ENCODE measurements around the gene PPP1R15B. TPM values are rescaled to one million over a fixed set of nuclear protein-coding genes. Genes with fewer than 3 reads are reported as not detected.
A peak's percentile ranks its signal among the peaks of the same experiment; 100 is the strongest.

PPP1R15B gene
- total RNA-seq, 2 donors from 2014 or later = 93.1 to 98.6 TPM

- no peak for ATAC-seq
- no peak for DNase-seq (ENCODE audit: low spot score)
- Mint-ChIP-seq H3K27ac (peak overlapping the region in 1 of 2 donors; percentile 21), H3K4me3 (no peak overlapping the region), H3K36me3 (peaks cover 5% of the 10 kb centered on the region), H3K27me3 (no peaks in the 10 kb centered on the region), H3K4me1 (ENCODE audit: low read depth in 2 of 2) (peaks cover 32 to 38% of the 10 kb centered on the region in 2 donors), H3K9me3 (no peaks in the 10 kb centered on the region)
Observed at GRCh38 chr1:204421441-204421840, 9.8 kb upstream of the PPP1R15B start.

DNA sequence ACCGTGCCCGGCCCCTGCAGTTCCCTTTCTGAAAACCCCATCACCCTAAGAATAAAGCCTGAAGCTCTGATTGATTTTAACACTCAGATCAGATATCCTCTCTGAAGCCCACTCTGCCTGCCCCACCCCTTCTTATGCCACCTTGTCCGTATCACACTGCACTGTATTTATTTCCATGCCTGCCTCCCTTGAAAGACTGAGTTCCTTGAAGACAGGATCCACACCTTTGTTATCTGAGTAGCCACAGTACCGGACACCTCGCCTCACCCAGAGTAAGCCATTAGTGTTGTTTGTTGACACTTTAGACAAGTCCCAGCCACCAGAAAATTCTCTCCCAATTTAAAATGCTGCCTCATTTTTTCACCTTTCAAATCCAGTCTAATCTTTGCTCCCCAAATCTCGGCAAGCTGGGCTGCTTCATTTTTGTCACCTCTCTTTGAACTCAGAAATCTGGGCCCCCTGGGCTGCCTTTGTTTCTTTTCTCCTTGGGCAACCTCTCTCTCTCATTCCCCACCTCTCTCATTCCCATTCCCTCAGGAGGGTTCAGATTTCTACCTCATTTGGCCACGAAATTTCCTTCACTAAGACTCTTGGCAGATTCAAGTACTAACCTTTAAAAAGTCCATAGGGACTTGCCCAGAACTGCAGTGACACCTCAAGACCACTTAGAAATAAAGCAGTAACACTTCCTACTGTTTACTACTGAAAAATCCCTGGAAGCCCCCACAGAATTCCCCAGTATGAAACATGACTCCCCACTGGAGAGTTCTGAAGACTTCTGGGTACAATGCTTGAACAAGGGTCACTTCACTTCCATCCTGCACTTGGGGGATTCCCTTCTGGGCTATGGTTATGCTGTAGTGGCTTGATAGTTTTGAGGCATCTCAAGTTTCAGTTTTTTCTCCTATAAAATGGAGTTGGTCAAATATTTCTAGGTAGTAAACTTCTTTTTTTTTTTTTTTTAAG is 8.7 kb upstream of the PPP1R15B start:
- no peaks in the 10 kb centered on the region for H3K9me3 Mint-ChIP-seq
- peak overlapping the region; percentile 53 for H3K4me3 Mint-ChIP-seq
- H3K4me1 Mint-ChIP-seq (ENCODE audit: low read depth in 2 of 2) = peaks cover 34 to 44% of the 10 kb centered on the region in 2 donors
- H3K27me3 Mint-ChIP-seq = no peaks in the 10 kb centered on the region
- peaks cover 5% of the 10 kb centered on the region for H3K36me3 Mint-ChIP-seq
- DNase-seq (ENCODE audit: low spot score) (no peak), ATAC-seq (peak; percentile 32 to 76)
- peak overlapping the region; percentile 71 to 80 for H3K27ac Mint-ChIP-seq

DNA sequence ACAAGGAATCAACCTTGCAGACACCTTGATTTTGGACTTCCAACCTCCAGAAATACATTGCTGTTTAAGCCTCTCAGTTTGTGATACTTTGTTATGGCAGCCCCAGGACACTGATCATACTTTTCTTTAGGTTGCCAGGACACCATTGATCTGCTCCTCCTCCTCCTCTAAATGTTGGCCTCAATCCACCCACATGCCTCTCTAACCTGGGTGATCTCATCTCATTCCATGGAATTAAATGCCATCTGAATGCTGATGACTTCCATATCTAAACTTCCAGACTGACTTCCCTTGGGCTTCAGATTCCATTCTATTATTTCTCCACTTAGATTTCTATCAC is 7.4 kb upstream of the PPP1R15B start:
- H3K4me3 Mint-ChIP-seq = peak overlapping the region; percentile 21
- H3K36me3 Mint-ChIP-seq = peaks cover 5% of the 10 kb centered on the region
- H3K27ac Mint-ChIP-seq = peak overlapping the region; percentile 71 to 80
- H3K9me3 Mint-ChIP-seq = no peaks in the 10 kb centered on the region
- H3K27me3 Mint-ChIP-seq = no peaks in the 10 kb centered on the region
- peaks cover 40 to 44% of the 10 kb centered on the region in 2 donors for H3K4me1 Mint-ChIP-seq (ENCODE audit: low read depth in 2 of 2)
- DNase-seq (ENCODE audit: low spot score) (no peak), ATAC-seq (no peak)

DNA sequence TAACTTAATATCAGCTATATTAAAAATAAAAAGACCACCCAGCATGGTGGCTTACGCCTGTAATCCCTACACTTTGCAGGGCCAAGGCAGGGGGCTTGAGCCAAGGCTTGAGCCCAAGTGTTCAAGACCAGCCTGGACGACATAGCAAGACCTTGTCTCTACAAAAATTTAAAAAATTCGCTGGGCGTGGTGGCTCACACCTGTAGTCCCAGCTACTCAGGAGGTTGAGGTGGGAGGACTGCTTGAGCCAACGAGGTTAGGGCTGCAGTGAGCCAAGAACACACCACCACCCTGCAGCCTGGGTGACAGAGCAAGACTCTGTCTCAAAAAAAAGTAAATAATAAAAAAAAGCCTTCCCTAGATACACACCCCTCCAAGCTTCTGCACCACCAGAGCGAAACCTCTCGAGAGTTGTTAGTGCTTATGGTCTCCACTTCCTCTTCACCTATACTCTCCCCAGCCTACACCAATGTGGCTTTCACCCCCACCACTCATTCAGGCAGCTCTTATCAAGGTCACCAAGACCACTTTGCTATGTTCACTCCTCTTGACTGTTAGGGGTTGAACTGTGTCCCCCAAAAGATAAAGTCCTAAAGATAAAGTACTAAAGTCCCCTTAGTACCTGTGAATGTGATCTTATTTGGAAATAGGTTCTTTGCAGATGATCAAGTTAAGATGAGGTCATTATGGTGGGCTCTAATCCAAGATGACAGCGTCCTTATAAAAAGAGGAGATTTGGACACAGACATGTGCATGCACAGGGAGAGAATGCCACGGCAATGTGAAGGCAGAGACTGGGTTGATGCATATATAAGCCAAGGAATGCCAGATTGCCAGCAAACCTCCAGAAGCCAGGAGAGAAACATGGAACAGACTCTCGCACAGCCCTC is 6.8 kb upstream of the PPP1R15B start:
- DNase-seq (ENCODE audit: low spot score) = no peak
- H3K27ac Mint-ChIP-seq = peak overlapping the region; percentile 80
- no peaks in the 10 kb centered on the region for H3K27me3 Mint-ChIP-seq
- H3K9me3 Mint-ChIP-seq = no peaks in the 10 kb centered on the region
- H3K36me3 Mint-ChIP-seq = peaks cover 5% of the 10 kb centered on the region
- peaks cover 41 to 44% of the 10 kb centered on the region in 2 donors for H3K4me1 Mint-ChIP-seq (ENCODE audit: low read depth in 2 of 2)
- H3K4me3 Mint-ChIP-seq = peak overlapping the region; percentile 83
- no peak for ATAC-seq

DNA sequence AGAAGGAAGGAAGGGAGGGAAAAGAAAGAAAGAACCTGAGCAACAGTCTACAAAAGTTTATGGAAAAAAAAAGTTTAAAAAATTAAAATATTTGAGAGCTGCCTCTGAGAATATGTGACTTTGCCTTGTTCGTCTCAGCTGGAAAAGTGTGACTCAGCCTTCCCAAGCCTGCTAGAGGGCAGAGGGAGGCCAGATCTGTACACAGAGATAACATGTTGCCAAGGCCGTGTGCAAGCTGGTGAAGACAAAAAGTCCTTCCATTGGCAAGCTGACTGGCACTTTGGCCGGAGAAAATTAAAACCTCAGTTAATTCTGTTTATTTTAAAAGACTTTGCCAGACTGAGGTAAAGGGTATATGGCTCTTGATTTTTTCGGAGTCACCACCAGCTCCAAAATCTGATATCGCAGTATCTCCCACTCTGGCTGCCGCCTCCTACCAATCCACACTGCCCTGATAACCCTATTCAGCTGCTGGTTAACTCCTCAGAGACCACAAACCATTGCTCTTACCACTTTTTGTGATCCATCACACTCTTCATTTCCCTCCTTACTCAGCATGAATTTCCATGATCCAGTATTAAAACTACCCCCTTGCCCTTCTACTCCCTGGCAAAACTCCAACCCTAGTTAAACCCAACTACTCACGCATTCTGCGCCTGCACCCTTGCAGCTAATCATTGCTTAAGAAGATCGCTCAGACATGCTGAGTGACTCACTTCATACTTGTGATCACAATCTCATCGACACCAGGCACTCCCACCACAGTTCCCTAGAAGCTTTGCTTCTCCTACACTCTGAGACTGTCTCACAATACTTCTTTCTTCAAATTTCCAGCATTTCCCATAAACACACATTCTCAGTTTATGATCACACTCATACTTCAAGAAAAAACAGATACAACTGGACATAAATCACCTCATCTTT is 5.7 kb upstream of the PPP1R15B start:
- Mint-ChIP-seq H3K9me3 (no peaks in the 10 kb centered on the region), H3K36me3 (peaks cover 5% of the 10 kb centered on the region), H3K27ac (peak overlapping the region; percentile 80), H3K4me3 (peak overlapping the region; percentile 83), H3K27me3 (no peaks in the 10 kb centered on the region), H3K4me1 (ENCODE audit: low read depth in 2 of 2) (peaks cover 44 to 49% of the 10 kb centered on the region in 2 donors)
- peak; percentile 89 to 91 for ATAC-seq
- DNase-seq (ENCODE audit: low spot score) = peak; percentile 74

DNA sequence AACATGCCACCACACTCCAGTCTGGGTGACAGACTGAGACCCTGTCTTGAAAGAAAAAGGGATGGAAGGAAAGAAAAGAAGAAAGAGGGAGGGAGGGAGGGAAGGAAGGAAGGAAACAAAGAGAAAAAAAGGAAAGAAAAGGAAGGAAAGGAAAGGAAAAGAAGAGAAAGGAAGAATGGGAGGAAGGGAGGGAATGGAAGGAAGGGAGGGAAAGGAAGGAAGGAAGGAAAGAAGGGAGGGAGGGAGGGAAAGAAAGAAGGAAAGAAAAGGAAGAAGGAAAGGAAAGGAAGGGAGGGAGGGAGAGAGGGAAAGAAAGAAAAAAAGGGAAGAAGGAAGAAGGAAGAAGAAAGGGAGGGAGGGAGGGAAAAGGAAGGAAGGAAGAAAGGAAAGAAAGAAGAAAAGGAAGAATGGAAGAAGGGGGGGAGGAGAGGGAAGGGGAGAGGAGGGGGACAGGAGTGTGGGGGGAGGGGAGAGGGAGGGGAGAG is 5.0 kb upstream of the PPP1R15B start:
- peak overlapping the region; percentile 80 for H3K27ac Mint-ChIP-seq
- H3K4me3 Mint-ChIP-seq = peak overlapping the region; percentile 51
- ATAC-seq = no peak
- peaks cover 44 to 49% of the 10 kb centered on the region in 2 donors for H3K4me1 Mint-ChIP-seq (ENCODE audit: low read depth in 2 of 2)
- peaks cover 5% of the 10 kb centered on the region for H3K36me3 Mint-ChIP-seq
- H3K9me3 Mint-ChIP-seq = no peaks in the 10 kb centered on the region
- H3K27me3 Mint-ChIP-seq = no peaks in the 10 kb centered on the region
- no peak for DNase-seq (ENCODE audit: low spot score)

GRCh38 chr1:204415351-204415750 is 3.7 kb upstream of the PPP1R15B start:
- peaks cover 5% of the 10 kb centered on the region for H3K36me3 Mint-ChIP-seq
- DNase-seq (ENCODE audit: low spot score) (no peak), ATAC-seq (no peak)
- H3K4me3 Mint-ChIP-seq = no peak overlapping the region
- peaks cover 40 to 45% of the 10 kb centered on the region in 2 donors for H3K4me1 Mint-ChIP-seq (ENCODE audit: low read depth in 2 of 2)
- H3K27ac Mint-ChIP-seq = no peak overlapping the region
- H3K27me3 Mint-ChIP-seq = no peaks in the 10 kb centered on the region
- no peaks in the 10 kb centered on the region for H3K9me3 Mint-ChIP-seq

DNA sequence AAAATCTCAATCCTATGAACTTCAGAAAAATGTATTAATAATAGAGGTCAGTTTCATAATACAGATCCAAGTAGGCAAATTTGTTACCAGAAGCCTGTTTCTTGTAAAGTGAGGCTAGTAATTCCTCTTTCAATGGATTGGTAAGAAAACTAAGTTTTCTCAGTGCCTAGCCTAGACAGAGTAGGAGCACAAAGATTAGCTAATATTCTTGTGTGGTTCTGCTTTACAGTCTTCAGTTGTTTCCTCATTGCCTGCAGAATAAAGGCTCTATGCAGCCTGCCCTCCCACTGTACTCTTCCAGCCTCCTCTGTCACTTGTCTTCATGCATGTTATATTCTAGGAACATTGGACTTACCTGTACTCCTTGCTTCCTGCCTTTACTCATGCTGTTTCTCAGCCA is 2.4 kb upstream of the PPP1R15B start:
- peaks cover 29 to 34% of the 10 kb centered on the region in 2 donors for H3K4me1 Mint-ChIP-seq (ENCODE audit: low read depth in 2 of 2)
- H3K27ac Mint-ChIP-seq = peak overlapping the region; percentile 98 to 100
- H3K27me3 Mint-ChIP-seq = no peaks in the 10 kb centered on the region
- H3K9me3 Mint-ChIP-seq = no peaks in the 10 kb centered on the region
- peak overlapping the region; percentile 38 for H3K4me3 Mint-ChIP-seq
- H3K36me3 Mint-ChIP-seq = peaks cover 16% of the 10 kb centered on the region
- DNase-seq (ENCODE audit: low spot score) (no peak), ATAC-seq (no peak)

- Mint-ChIP-seq H3K27ac (peak overlapping the region; percentile 98 to 100), H3K36me3 (peaks cover 24% of the 10 kb centered on the region), H3K27me3 (no peaks in the 10 kb centered on the region), H3K4me3 (peak overlapping the region; percentile 30), H3K4me1 (ENCODE audit: low read depth in 2 of 2) (peaks cover 20 to 31% of the 10 kb centered on the region in 2 donors), H3K9me3 (no peaks in the 10 kb centered on the region)
- ATAC-seq (no peak), DNase-seq (ENCODE audit: low spot score) (no peak)
Observed at GRCh38 chr1:204413170-204413535, 1.5 kb upstream of the PPP1R15B start.

- H3K4me3 Mint-ChIP-seq = peak overlapping the region; percentile 99
- peaks cover 36% of the 10 kb centered on the region for H3K36me3 Mint-ChIP-seq
- peak; percentile 56 for ATAC-seq
- peaks cover 17 to 21% of the 10 kb centered on the region in 2 donors for H3K4me1 Mint-ChIP-seq (ENCODE audit: low read depth in 2 of 2)
- H3K9me3 Mint-ChIP-seq = no peaks in the 10 kb centered on the region
- peak; percentile 68 for DNase-seq (ENCODE audit: low spot score)
- no peaks in the 10 kb centered on the region for H3K27me3 Mint-ChIP-seq
- peak overlapping the region; percentile 98 to 100 for H3K27ac Mint-ChIP-seq
Observed at GRCh38 chr1:204410688-204411450, 748 bp downstream of the PPP1R15B start.

- Mint-ChIP-seq H3K36me3 (peaks cover 40% of the 10 kb centered on the region), H3K4me3 (peak overlapping the region; percentile 99)
- no peak for DNase-seq (ENCODE audit: low spot score)
Observed at GRCh38 chr1:204409836-204410687, 1.6 kb downstream of the PPP1R15B start.

More at GRCh38 chr1:204409836-204410687, 1.6 kb downstream of the PPP1R15B start:
- Mint-ChIP-seq H3K27me3 (no peaks in the 10 kb centered on the region), H3K9me3 (no peaks in the 10 kb centered on the region), H3K27ac (peak overlapping the region; percentile 98 to 100), H3K4me1 (ENCODE audit: low read depth in 2 of 2) (peaks cover 18 to 24% of the 10 kb centered on the region in 2 donors)
- no peak for ATAC-seq
